ENCODE measurements around the gene SLC9C1. TPM values are rescaled to one million over a fixed set of nuclear protein-coding genes. Genes with fewer than 3 reads are reported as not detected.

Gene SLC9C1
- total and polyA plus RNA-seq, 9 of the 15 experiments (the other 6 are each of a cell fraction or from before 2014, with no cell fraction given), result not detected

DNA sequence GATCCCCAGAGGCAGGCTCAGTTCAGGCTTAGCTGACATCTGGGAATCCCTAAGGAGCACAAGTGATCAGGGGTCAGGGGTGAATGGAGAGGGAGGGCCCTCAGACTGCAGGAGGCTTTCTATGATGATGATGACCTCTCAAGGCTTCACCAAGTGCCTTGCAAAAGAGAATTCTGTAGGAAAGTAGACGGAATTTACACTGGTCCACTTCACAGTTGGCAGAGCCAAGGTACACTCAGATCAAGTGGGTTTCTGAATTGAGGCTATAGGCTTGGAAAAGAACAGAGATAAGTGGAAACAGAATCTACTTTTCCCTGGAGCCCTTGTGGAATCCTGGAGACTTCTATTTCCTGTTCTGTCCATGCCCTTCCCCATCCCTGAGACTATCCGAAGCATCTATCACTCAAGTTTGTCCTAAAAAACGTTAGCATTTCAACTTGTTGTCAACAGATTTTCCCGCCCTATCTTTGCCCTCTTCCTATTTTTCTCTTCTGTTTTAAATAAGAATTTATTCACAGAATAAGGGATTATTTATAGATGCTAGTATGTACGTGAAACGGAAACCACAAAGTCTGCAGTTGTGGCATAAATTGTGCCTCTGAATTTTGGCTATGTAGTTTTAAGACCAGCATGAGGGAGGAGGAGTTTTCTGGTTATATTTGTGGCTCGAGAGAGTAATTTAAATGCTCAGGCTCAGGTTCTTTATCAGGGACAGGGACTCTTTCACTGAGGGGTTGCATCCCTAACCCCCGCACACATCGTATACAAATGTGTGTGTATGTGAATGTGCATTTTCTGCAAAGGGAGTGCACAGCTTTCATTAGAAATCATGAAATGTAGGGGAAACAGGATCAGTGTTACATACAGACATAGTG lies 173.8 kb downstream of the SLC9C1 start (continued):
- TF ChIP-seq CBX2 (IDR thresholded peaks at IDR 0.05; ENCODE audit: insufficient read depth, low read length, poor library complexity, severe bottlenecking), result no peak
- no peak for TF ChIP-seq ERF (CRISPR knock-in tag; IDR thresholded peaks at IDR 0.05)
- no peak for TF ChIP-seq CHD2 (IDR thresholded peaks at IDR 0.05; ENCODE audit: low read depth, low read length)

DNA sequence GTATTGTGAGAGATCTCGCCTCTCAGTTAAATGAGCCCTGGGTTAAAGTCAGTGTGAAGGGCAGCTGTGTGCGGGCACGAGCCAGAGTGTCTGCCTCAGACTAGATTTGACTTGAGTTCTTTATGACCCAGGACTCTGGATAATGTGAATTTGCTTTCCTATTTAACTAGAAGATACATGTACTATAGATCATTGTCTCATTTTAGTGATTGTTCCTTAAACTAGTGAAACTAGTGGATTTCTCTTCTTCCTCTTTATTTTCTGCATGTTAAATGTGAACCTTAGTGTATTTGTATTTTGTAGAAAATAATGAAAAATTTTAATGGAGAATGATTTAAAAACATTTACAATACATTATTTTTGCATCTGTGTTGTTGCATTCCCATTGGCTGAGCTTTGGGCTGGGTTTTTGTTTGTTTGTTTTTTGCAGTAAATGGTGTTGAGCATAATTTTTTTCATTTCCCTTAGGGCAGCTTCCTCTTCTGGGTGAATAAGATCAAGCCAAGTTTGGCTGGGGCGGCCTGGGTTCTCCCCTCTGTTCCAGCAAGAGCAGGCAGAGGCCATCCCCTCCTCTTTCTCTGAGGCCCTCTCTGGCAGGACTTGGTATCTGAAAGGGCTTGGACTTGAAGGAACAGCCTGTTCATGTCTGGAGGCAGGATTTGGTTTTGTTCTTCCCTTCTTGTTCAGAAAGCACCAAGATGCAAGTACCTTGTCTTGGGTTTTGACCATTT lies 176.0 kb downstream of the SLC9C1 start:
- WGBS (ENCODE audit: insufficient coverage, low coverage, missing lambda C conversion rate), result 69% methylated on average over 3 of the region's 4 CpGs
- Histone ChIP-seq H3K4me1 (replicated peaks in 1 of 2; ENCODE audit: control insufficient read depth in 2 of 2, insufficient read depth in 2 of 2, low read length in 2 of 2) (no peaks in the 10 kb centered on the region), H3K4me2 (ENCODE audit: insufficient read depth, low read length) (no peak overlapping the region), H3K9me1 (ENCODE audit: control insufficient read depth, insufficient read depth, low read length) (no peaks in the 10 kb centered on the region), H3K27me3 (ENCODE audit: control insufficient read depth in 2 of 2, insufficient read depth in 2 of 2, low read length in 2 of 2) (no peaks in the 10 kb centered on the region), H3K27ac (ENCODE audit: extremely low read depth, low read depth, low read length) (no peak overlapping the region), H4K20me1 (replicated peaks; ENCODE audit: control insufficient read depth, insufficient read depth, low read length) (no peaks in the 10 kb centered on the region), H3K36me3 (ENCODE audit: control insufficient read depth, insufficient read depth, low read length) (0 out of 3 replicates have a peak, but pooled peaks cover under 1% of the 10 kb centered on the region), H2AFZ (ENCODE audit: low read depth, low read length) (no peak overlapping the region), H3K79me2 (ENCODE audit: control insufficient read depth, insufficient read depth, low read length) (no peaks in the 10 kb centered on the region), H3K4me3 (no peak overlapping the region), H3K9ac (ENCODE audit: insufficient read depth in 1 of 2, low read depth in 2 of 2, low read length in 2 of 2) (no peak overlapping the region), H3K9me3 (replicated peaks; ENCODE audit: control insufficient read depth, insufficient read depth, low read depth, low read length) (no peaks in the 10 kb centered on the region)
- ATAC-seq (no peak), DNase-seq (ENCODE audit: extremely low read depth in 1 of 4, low spot score in 3 of 4) (peak in 1 of 4 experiments; percentile 7), FAIRE-seq (no peak)
- BruUV-seq (replicated peaks), result no TSS peak
- CTCF ChIA-PET (ENCODE audit: low intra/inter-chr PET ratio), result interaction anchor here (0.6 kb wide), 1 partner anchor 149 kb away, joined by 4 read pairs; no protein-coding TSS in a partner anchor
- in situ Hi-C loops (cut with MboI) (loop anchor here (25.0 kb wide), 1 partner anchor 394 kb away; no protein-coding TSS in a partner anchor), intact Hi-C loops (cut with micrococcal nuclease) (no loop called here)
- POLR2A ChIA-PET, result no interaction called here
- no peak for TF ChIP-seq ZNF431 (CRISPR knock-in tag; IDR thresholded peaks at IDR 0.05)
- no peak for TF ChIP-seq ADNP (tag; IDR thresholded peaks at IDR 0.05)
- no peak for TF ChIP-seq SRF (CRISPR knock-in tag; IDR thresholded peaks at IDR 0.05)
- no peak for TF ChIP-seq NFE2 (IDR thresholded peaks at IDR 0.05; ENCODE audit: low read depth)
- no peak for TF ChIP-seq TCFL5 (CRISPR knock-in tag; conservative IDR thresholded peaks at IDR 0.05)
- TF ChIP-seq LARP7 (IDR thresholded peaks at IDR 0.05), result no peak
- TF ChIP-seq BCL6 (CRISPR knock-in tag; IDR thresholded peaks at IDR 0.05), result no peak
- no peak for TF ChIP-seq MECOM (CRISPR knock-in tag; IDR thresholded peaks at IDR 0.05)
- no peak for TF ChIP-seq ILF3 (IDR thresholded peaks at IDR 0.05; ENCODE audit: borderline replicate concordance)
- TF ChIP-seq, protein P1, sequence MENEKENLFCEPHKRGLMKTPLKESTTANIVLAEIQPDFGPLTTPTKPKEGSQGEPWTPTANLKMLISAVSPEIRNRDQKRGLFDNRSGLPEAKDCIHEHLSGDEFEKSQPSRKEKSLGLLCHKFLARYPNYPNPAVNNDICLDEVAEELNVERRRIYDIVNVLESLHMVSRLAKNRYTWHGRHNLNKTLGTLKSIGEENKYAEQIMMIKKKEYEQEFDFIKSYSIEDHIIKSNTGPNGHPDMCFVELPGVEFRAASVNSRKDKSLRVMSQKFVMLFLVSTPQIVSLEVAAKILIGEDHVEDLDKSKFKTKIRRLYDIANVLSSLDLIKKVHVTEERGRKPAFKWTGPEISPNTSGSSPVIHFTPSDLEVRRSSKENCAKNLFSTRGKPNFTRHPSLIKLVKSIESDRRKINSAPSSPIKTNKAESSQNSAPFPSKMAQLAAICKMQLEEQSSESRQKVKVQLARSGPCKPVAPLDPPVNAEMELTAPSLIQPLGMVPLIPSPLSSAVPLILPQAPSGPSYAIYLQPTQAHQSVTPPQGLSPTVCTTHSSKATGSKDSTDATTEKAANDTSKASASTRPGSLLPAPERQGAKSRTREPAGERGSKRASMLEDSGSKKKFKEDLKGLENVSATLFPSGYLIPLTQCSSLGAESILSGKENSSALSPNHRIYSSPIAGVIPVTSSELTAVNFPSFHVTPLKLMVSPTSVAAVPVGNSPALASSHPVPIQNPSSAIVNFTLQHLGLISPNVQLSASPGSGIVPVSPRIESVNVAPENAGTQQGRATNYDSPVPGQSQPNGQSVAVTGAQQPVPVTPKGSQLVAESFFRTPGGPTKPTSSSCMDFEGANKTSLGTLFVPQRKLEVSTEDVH (IDR thresholded peaks at IDR 0.05; ENCODE audit: low read depth, partially characterized antibody), result no peak
- no peak for TF ChIP-seq SNRNP70 (optimal IDR thresholded peaks at IDR 0.05; ENCODE audit: low read depth, low read length)
- no peak for TF ChIP-seq E2F3 (CRISPR knock-in tag; IDR thresholded peaks at IDR 0.05)
- no peak for TF ChIP-seq ZEB2 (IDR thresholded peaks at IDR 0.05)
- TF ChIP-seq, protein P2, sequence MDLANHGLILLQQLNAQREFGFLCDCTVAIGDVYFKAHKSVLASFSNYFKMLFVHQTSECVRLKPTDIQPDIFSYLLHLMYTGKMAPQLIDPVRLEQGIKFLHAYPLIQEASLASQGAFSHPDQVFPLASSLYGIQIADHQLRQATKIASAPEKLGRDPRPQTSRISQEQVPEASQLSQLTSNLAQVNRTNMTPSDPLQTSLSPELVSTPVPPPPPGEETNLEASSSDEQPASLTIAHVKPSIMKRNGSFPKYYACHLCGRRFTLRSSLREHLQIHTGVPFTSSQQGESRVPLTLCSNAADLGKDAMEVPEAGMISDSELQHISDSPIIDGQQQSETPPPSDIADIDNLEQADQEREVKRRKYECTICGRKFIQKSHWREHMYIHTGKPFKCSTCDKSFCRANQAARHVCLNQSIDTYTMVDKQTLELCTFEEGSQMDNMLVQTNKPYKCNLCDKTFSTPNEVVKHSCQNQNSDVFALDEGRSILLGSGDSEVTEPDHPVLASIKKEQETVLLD (IDR thresholded peaks at IDR 0.05), result no peak
- TF ChIP-seq WHSC1 (IDR thresholded peaks at IDR 0.05; ENCODE audit: low read length), result no peak
